ENCODE measurements around the gene PATZ1. TPM values are rescaled to one million over a fixed set of nuclear protein-coding genes. Genes with fewer than 3 reads are reported as not detected.

PATZ1 gene
- total RNA-seq, 1 experiment from 2014 or later = 31.3 TPM

DNA sequence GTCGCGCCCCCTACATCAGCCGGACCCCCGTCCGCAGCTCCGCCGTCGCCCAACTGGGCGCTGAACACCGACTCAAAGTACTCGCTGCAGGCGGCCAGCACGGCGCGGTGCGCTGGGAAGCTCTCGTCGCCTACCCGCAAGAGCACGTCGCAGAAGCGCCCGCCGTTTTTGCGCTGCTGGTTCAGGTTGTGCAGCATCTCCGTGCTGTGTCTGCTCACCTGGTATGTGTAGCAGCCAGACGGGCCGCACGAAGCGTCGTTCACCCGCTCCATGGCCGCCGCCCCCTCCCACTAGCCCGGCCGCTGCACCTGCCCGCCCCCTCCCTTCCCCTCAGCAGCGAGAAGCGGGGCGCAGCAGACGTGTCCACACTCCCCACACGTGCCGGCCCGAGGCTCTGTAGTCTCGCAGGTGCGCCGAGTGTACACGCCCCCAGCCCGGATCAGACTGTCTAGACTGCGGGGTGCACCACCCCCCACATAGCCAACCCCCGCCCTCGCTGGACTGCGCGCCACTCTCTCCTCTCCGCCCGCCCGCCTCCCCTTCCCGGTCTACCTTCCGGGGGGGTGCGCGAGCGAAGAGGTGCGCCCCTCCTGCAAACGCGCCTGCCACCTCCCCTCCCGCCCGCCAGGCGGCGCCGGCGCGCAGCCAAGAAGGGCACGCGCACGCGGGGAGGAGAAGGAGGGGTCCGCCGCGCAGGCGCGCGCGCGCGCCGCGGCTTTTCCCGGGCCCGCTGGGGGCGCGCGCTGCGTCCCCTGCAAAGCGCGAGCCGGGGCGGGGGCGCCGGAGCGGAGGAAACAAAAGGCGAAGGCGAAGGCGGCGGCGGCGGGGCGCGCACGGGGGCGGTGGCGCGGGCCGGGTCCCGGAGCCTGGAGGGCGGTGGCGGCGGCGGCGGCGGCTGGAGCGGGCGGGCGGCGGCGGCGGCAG lies 553 bp downstream of the PATZ1 start:
- TF ChIP-seq EZH2 (IDR thresholded peaks at IDR 0.05; ENCODE audit: low read length, unreplicated experiment) (no peak), EZH2phosphoT487 (IDR thresholded peaks at IDR 0.05; ENCODE audit: borderline replicate concordance, low read length) (0 out of 2 replicates have a peak, but pooled peaks have one; percentile 50)
- TF ChIP-seq, protein P1, sequence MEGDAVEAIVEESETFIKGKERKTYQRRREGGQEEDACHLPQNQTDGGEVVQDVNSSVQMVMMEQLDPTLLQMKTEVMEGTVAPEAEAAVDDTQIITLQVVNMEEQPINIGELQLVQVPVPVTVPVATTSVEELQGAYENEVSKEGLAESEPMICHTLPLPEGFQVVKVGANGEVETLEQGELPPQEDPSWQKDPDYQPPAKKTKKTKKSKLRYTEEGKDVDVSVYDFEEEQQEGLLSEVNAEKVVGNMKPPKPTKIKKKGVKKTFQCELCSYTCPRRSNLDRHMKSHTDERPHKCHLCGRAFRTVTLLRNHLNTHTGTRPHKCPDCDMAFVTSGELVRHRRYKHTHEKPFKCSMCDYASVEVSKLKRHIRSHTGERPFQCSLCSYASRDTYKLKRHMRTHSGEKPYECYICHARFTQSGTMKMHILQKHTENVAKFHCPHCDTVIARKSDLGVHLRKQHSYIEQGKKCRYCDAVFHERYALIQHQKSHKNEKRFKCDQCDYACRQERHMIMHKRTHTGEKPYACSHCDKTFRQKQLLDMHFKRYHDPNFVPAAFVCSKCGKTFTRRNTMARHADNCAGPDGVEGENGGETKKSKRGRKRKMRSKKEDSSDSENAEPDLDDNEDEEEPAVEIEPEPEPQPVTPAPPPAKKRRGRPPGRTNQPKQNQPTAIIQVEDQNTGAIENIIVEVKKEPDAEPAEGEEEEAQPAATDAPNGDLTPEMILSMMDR (conservative IDR thresholded peaks at IDR 0.05; ENCODE audit: low read depth, low read length) = peak; percentile 59
- 0 out of 2 replicates have a peak overlapping the region, but pooled peaks have one; percentile 13 for H2AFZ ChIP-seq (ENCODE audit: low read length)
- H3K9me3 ChIP-seq (ENCODE audit: low read length) = no peaks in the 10 kb centered on the region
- peaks cover 7% of the 10 kb centered on the region; the same call in 1 of the 2 replicates for H4K20me1 ChIP-seq (ENCODE audit: low read length)
- peaks cover 8% of the 10 kb centered on the region for H3K36me3 ChIP-seq (ENCODE audit: low read depth, low read length)
- intact Hi-C loops (cut with micrococcal nuclease) = loop anchor here (1.0 to 5.0 kb wide), 2 partner anchors 54 to 147 kb away; partner anchors contain the start of gene DRG1
- H3K4me3 ChIP-seq (ENCODE audit: low read length) = peak overlapping the region; percentile 82
- H3K27me3 ChIP-seq (ENCODE audit: low read length) = no peaks in the 10 kb centered on the region
- H3K79me2 ChIP-seq (ENCODE audit: low read length) = peaks cover 55% of the 10 kb centered on the region
- DNase-seq (peak; percentile 82), ATAC-seq (peak; percentile 19)
- CTCF ChIA-PET = no interaction called here
- no peaks in the 10 kb centered on the region for H3K9me2 ChIP-seq (replicated peaks; ENCODE audit: low read length)
- H3K9ac ChIP-seq (ENCODE audit: low read length) = peak overlapping the region; percentile 67
- peaks cover 31% of the 10 kb centered on the region for H3K4me1 ChIP-seq (ENCODE audit: insufficient read depth, low read length)
- POLR2A ChIA-PET (ENCODE audit: unreplicated experiment) = interaction anchor here (0.6 to 0.7 kb wide), 2 partner anchors 24 to 53 kb away, joined by 3 to 4 read pairs; partner anchors contain the start of gene PIK3IP1
- H3K4me2 ChIP-seq (ENCODE audit: low read length) = peak overlapping the region; percentile 85
- H3F3A ChIP-seq (ENCODE audit: low read length, unreplicated experiment) = no peaks in the 10 kb centered on the region
- peak overlapping the region; percentile 36; the same call in 1 of the 2 replicates for H3K27ac ChIP-seq (ENCODE audit: low read length)
- BruUV-seq (replicated peaks) = no TSS peak

DNA sequence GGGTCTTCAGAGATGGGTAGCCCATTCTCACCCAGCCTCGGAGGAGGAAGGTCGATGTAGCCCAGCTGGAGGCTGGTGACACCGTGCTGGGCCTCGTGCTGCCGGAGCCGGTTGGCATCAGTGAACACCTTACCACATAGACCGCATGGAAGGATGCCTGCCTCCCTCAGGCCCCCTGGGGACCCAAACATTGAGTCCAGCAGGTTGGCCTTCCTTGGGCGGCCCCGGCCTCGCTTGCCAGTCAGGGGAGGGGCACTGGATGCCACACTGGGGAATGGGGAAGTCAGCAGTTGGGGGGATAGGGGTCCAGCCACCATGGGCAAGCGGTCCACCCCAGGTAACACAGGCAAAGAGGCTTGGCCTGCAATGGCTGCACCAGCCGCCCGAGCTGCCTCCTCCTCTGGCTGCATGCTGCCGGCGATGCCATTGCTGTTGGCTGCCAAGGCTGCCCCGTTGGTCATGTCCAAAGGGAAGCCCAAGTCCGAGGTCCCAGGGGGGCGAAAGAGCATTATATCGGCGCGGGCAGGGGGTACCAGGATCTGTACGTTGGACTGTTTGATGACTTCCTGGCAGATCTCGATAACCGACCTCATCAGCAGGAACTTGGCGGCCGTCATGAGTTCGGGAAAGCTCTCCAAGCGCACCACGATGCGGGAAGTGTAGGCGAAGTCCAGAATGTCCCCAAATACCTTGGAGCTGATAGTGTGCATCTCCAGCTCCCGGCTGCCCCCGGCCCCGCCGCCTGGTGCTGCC lies 1.4 kb downstream of the PATZ1 start:
- H3K9me3 ChIP-seq (ENCODE audit: low read length) = no peaks in the 10 kb centered on the region

More for the DNA sequence above, 1.4 kb downstream of the PATZ1 start:
- H3K27ac ChIP-seq (ENCODE audit: low read length) = peak overlapping the region; percentile 58
- 0 out of 2 replicates have a peak overlapping the region, but pooled peaks have one; percentile 13 for H2AFZ ChIP-seq (ENCODE audit: low read length)
- no peaks in the 10 kb centered on the region for H3K27me3 ChIP-seq (ENCODE audit: low read length)
- ChIA-PET POLR2A (ENCODE audit: unreplicated experiment) (interaction anchor here (0.6 kb wide), 1 partner anchor 53 kb away, joined by 3 read pairs; the partner anchor contains the start of gene PIK3IP1), CTCF (no interaction called here)
- DNase-seq (peak; percentile 39), ATAC-seq (no peak)
- H4K20me1 ChIP-seq (ENCODE audit: low read length) = peaks cover 8% of the 10 kb centered on the region; the same call in 1 of the 2 replicates
- TF ChIP-seq EZH2phosphoT487 (IDR thresholded peaks at IDR 0.05; ENCODE audit: borderline replicate concordance, low read length) (no peak), EZH2 (IDR thresholded peaks at IDR 0.05; ENCODE audit: low read length, unreplicated experiment) (no peak)
- TF ChIP-seq, protein P1 (conservative IDR thresholded peaks at IDR 0.05; ENCODE audit: low read depth, low read length) = no peak
- H3F3A ChIP-seq (ENCODE audit: low read length, unreplicated experiment) = no peaks in the 10 kb centered on the region
- H3K36me3 ChIP-seq (ENCODE audit: low read depth, low read length) = peaks cover 8% of the 10 kb centered on the region
- no peaks in the 10 kb centered on the region for H3K9me2 ChIP-seq (replicated peaks; ENCODE audit: low read length)
- TSS peak; percentile 37 for BruUV-seq (replicated peaks)
- peaks cover 63% of the 10 kb centered on the region for H3K79me2 ChIP-seq (ENCODE audit: low read length)
- intact Hi-C loops (cut with micrococcal nuclease) = loop anchor here (1.0 to 5.0 kb wide), 2 partner anchors 55 to 148 kb away; partner anchors contain the start of gene DRG1
- H3K4me1 ChIP-seq (ENCODE audit: insufficient read depth, low read length) = peaks cover 31% of the 10 kb centered on the region
- peak overlapping the region; percentile 85 for H3K4me2 ChIP-seq (ENCODE audit: low read length)
- peak overlapping the region; percentile 82 for H3K4me3 ChIP-seq (ENCODE audit: low read length)
- H3K9ac ChIP-seq (ENCODE audit: low read length) = peak overlapping the region; percentile 67

All from PC-3 (cell line).